HG02642 (cell line): ENCODE measurements around the gene FTO.

Experiments
- ATAC-seq: cut with Tn5 transposase; IDR thresholded peaks from one replicate; pipeline ENCODE4 v1.9.1; 2021; ENCODE audit warnings: mild to moderate bottlenecking; ENCODE audit not compliant: unreplicated experiment, poor library complexity

The FTO gene

GRCh38 chr16:54160939-54161897, 457.3 kb downstream of the FTO start:
- ATAC-seq: no peak

- ATAC-seq: no peak
Measured at GRCh38 chr16:54163197-54163843, 459.4 kb downstream of the FTO start.

- ATAC-seq: no peak
Measured at GRCh38 chr16:54164789-54165173, 460.8 kb downstream of the FTO start.

- no peak for ATAC-seq
Measured at GRCh38 chr16:54165174-54165911, 461.4 kb downstream of the FTO start.

GRCh38 chr16:54165912-54166865, 462.2 kb downstream of the FTO start:
- ATAC-seq: no peak

- no peak for ATAC-seq
Measured at GRCh38 chr16:54169112-54169511, 465.2 kb downstream of the FTO start.

- ATAC-seq: no peak
Measured at GRCh38 chr16:54171626-54172537, 467.9 kb downstream of the FTO start.

GRCh38 chr16:54173490-54173889, 469.5 kb downstream of the FTO start:
- ATAC-seq: no peak

- ATAC-seq: no peak
Measured at GRCh38 chr16:54174201-54174600, 470.2 kb downstream of the FTO start.

- no peak for ATAC-seq
Measured at GRCh38 chr16:54174750-54175149, 470.8 kb downstream of the FTO start.

- no peak for ATAC-seq
Measured at GRCh38 chr16:54175169-54175551, 471.2 kb downstream of the FTO start.

- ATAC-seq: no peak
Measured at GRCh38 chr16:54175552-54176375, 471.8 kb downstream of the FTO start.

GRCh38 chr16:54176376-54176901, 472.5 kb downstream of the FTO start:
- no peak for ATAC-seq

GRCh38 chr16:54177052-54177861, 473.3 kb downstream of the FTO start:
- ATAC-seq: no peak

- no peak for ATAC-seq
Measured at GRCh38 chr16:54177862-54178477, 474.0 kb downstream of the FTO start.

GRCh38 chr16:54178478-54178976, 474.6 kb downstream of the FTO start:
- ATAC-seq: no peak
